AG09319 (cell line): ENCODE results near the gene FHDC1.

ENCODE experiments used
- DNase-seq: peaks from one replicate; pipeline ENCODE4 v3.0.0-alpha.2; 2010; ENCODE audit warnings: low read depth; ENCODE audit errors: extremely low read depth
- TF ChIP-seq, protein P1 (sequence below): IDR thresholded peaks from 2 replicates; pipeline ENCODE4 v1.5.1; 2011; ENCODE audit warnings: low read depth, mild to moderate bottlenecking, inconsistent platforms, low read length, moderate library complexity

FHDC1 gene

DNA sequence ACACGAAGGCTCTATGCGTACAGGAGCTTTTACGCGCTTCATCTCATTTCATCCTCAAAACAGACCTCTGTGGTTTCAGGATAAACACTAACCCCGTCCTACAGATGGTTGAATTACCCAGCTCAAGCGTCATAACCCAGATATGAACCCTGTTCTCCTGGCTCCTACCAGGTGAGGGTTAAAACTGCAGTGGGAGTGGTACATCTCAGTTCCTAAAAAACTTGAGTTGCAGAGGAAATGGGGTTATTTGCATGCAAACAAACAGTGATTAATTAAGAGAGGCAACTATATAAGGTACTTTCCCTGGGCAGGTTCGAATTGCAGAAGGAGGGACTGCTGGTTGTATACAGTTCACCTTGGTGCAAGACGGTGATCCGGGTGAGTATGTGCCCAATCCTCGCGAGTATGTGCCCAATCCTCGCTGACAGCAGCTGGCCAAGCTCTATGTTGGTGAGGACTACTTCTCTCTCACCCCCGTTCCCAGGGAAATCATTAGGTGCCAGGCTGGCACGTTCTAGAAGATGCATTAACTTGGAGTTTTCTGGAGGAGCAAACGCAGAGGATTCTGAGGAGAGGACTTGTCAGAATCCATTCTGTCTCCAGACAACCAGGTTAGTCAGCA, 72.6 kb downstream of the FHDC1 start:
- TF ChIP-seq, protein P1, sequence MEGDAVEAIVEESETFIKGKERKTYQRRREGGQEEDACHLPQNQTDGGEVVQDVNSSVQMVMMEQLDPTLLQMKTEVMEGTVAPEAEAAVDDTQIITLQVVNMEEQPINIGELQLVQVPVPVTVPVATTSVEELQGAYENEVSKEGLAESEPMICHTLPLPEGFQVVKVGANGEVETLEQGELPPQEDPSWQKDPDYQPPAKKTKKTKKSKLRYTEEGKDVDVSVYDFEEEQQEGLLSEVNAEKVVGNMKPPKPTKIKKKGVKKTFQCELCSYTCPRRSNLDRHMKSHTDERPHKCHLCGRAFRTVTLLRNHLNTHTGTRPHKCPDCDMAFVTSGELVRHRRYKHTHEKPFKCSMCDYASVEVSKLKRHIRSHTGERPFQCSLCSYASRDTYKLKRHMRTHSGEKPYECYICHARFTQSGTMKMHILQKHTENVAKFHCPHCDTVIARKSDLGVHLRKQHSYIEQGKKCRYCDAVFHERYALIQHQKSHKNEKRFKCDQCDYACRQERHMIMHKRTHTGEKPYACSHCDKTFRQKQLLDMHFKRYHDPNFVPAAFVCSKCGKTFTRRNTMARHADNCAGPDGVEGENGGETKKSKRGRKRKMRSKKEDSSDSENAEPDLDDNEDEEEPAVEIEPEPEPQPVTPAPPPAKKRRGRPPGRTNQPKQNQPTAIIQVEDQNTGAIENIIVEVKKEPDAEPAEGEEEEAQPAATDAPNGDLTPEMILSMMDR, result no peak
- no peak for DNase-seq

DNA sequence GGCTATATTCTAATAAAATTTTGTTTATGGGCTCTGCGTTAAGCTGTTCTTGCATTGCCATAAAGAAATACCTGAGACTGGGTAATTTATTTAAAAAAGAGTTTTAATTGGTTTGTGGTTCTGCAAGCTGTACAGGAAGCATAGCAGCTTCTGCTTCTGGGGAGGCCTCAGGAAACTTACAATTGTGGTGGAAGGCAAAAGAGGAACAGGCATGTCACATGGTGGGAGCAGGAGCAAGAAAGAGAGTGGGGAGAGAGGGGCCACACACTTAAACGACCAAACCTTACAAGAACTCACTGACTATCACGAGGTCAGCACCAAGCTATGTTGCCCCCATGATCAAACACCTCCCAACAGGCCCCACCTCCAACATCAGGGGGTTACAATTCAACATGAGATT, 74.0 kb downstream of the FHDC1 start:
- no peak for DNase-seq
- TF ChIP-seq, protein P1, result no peak

DNA sequence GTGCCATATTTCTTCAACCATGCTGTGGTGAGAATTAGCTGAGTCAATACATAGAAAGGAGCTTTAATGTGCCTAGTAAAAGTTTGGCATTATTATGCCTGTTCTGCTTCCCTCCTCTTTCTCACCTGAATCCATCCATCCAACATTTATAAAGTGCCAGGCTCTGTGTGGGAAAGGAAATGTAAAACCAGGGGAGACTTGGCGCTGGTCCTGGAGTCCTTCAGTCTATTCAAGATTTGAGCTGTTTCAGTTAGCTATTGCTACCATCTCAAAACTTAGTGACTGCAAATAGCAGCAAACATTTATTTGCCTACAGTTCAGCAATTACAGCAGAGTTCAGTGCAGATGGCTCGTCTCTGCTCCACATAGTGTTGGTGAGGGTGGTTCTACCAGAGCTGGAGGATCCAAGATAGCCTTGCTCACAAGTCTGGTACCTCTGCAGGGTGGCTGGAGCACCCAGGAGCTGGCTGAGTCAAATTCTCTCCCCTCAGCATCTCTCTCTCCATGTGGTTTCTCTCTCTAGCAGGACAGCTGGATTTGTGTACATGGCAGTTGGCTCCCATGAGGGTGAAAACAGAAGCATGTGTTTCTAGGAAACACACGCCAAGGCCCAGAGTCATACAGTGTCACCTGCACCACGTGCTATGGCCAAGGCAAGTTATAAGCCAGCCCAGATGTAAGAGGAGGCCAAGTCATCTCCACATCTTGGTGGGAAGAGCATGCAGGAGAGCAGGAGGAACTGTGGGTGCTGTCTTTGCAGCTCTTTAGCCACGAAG, 77.3 kb downstream of the FHDC1 start:
- DNase-seq, result no peak
- TF ChIP-seq, protein P1, result no peak

DNA sequence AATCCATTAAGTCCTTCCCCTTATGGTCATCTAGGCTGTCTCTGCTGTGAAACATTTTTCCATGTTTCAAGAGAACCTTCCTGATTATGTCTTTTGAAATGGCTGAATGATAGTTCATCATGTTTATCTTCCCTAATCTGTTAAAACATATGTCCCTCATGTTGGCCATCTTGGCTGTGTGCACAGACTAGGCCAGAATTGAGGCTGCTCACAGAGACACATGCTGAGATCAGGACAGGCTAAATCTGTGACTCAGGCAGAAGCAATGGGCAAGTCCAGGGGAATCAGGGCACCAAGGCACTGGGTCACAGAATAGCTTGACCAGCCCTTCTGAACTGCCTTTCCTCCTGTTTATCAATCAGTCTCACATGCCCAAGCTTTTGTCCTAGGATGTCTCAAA, 78.3 kb downstream of the FHDC1 start:
- TF ChIP-seq, protein P1, result no peak
- no peak for DNase-seq

DNA sequence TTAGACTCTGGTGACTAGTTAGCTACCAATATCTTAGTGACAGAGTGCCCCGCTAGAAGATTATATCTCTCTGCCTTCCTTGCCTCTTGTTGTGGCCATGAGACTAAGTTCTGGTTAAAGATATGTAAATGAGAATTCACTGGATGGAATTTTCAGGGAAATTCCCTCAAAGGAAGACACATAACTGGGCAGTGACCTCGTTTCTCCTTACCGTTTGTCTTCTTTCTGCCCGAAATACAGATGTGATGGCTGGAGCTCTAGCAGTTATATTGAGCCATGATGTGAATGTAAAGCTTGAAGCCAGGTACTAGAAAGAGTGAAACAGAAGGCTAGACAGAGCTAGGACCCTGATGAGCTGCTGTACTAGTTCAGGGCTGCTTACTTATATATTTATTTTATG, 80.5 kb downstream of the FHDC1 start:
- TF ChIP-seq, protein P1, result no peak
- no peak for DNase-seq

DNA sequence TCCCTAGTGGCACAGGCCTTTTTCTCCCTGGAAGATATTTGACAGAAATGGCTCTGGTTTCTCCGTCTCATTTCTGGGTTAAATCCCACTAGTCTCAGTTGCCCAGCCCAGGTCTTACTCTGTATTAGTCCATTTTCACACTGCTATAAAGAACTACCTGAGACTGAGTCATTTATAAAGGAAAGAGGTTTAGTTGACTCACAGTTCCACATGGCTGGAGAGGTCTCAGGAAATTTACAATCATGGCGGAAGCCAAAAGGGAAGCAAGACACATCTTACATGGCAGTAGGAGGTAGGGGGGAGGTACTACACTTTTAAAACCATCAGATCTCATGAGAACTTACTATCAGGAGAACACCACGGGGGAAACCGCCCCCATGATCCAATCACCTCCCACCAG, 81.9 kb downstream of the FHDC1 start:
- TF ChIP-seq, protein P1, result no peak
- DNase-seq, result no peak

DNA sequence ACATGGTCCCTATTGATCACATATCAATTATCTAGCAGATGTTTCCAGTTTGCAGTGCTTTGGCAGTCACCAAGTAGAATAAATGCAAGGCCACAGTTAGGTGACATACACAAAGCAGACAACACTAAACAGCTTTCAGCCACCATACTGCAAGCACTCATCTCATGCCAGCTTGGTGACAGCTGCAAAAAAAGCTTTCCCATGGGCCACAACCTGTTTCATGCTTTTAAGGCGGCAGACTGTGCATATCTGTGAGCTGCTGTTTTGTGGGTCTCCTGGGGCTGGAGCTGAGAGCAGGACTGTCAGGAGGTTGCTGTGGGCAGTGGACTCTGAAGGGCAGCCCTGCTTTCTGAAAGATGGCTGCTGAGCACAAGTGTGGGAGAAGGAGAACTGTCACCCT, 82.6 kb downstream of the FHDC1 start:
- TF ChIP-seq, protein P1, result no peak
- no peak for DNase-seq
